ENCODE data around the gene CACNA1C.

GRCh38 chr12:2161473-2161872 is 108.7 kb downstream of the CACNA1C start:
- TF ChIP-seq CTCF (conservative IDR thresholded peaks at IDR 0.05 in 1 of 2, IDR thresholded peaks at IDR 0.05 in 1 of 2; ENCODE audit: extremely low read depth in 1 of 2, insufficient read depth in 1 of 2, low read depth in 1 of 2, low read length in 2 of 2) (no peak), EZH2 (IDR thresholded peaks at IDR 0.05; ENCODE audit: borderline replicate concordance, low read length) (no peak)
